A549 (cell line): Measurements from ENCODE around the gene USP3.

Source experiments
- FOSL2 ChIP-seq, 2 experiments: fragments of 450-650 bp in 1 of 2; fragments of >200 bp in 1 of 2; sonication (Bioruptor Twin) in 1 of 2; formaldehyde crosslinking; IDR thresholded peaks; 2 replicates each; pipeline versions ENCODE4 v1.5.0 to v1.6.1; 2016 to 2020; ENCODE audit warnings: mild to moderate bottlenecking in 1 of 2, moderate library complexity in 1 of 2
- POLR2A ChIP-seq: IDR thresholded peaks from 2 replicates; pipeline ENCODE4 v1.6.1; 2012; ENCODE audit warnings: mild to moderate bottlenecking, low read length
- TF ChIP-seq, protein P1 (sequence below): fragments of >200 bp; sonication (Bioruptor Twin); formaldehyde crosslinking; IDR thresholded peaks from 3 replicates; pipeline ENCODE4 v1.5.1; 2016

DNA sequence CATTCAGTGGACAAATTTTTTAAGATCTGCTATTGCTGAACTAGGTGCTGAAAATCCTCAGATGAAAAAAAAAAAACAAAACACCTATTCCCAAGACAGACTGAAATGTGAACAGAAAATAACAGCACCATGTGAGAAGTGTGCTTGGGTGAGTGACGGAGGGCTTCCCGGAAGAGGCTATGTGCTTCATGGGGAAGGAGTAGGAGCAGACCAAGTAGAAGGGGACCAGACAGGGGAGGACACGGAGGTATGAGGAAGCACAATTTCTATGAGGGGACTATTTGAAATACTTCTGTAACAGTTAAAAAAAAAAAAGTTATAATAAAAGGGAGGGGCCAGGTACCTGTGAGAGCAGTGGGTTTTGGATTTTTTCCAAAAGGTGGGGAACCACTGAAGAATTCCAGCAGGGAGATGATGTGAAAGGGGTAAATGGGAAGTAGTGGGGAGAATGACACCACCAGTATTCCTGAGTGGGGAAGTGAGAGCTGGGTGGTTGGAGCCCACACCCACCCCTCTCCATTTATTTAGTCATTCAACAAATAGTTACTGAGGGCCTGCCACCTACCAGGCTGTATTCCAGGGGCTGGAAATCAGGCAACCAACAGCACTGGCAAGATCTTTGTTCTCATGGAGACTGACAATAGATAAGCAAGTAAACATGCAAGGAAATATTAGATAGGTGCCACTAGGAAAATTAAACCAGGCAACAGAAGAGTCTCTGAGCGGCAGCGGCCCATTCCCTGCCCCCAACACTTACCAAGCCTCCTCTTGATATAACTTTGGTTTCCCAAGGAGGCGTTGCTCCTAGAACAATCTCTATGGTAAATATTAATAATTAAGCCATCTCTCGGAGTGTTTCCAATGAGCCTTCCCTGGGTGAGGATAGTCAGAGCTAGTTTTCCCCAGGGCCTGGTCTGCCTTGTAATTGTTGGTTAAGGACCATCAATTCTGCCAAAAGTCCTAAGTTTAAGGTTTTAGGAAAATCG, 3.8 kb upstream of the USP3 start:
- TF ChIP-seq, protein P1, sequence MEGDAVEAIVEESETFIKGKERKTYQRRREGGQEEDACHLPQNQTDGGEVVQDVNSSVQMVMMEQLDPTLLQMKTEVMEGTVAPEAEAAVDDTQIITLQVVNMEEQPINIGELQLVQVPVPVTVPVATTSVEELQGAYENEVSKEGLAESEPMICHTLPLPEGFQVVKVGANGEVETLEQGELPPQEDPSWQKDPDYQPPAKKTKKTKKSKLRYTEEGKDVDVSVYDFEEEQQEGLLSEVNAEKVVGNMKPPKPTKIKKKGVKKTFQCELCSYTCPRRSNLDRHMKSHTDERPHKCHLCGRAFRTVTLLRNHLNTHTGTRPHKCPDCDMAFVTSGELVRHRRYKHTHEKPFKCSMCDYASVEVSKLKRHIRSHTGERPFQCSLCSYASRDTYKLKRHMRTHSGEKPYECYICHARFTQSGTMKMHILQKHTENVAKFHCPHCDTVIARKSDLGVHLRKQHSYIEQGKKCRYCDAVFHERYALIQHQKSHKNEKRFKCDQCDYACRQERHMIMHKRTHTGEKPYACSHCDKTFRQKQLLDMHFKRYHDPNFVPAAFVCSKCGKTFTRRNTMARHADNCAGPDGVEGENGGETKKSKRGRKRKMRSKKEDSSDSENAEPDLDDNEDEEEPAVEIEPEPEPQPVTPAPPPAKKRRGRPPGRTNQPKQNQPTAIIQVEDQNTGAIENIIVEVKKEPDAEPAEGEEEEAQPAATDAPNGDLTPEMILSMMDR, result no peak
- TF ChIP-seq FOSL2 (IDR thresholded peaks at IDR 0.05) (no peak), FOSL2 (CRISPR knock-in tag; IDR thresholded peaks at IDR 0.05) (peak; percentile 60), POLR2A (no peak)
